Measurements from ENCODE around the gene TBPL1.
"Not testable (repeated sequence)": the region's sequence is repeated elsewhere in the genome, so short reads cannot be mapped to it uniquely, and the experiment has no call there.

Gene TBPL1

GRCh38 chr6:133952815-133953633, at the start of gene TBPL1:
TSS of gene TBPL1 (plus strand) at chr6:133953224. CDS start at chr6:133980126, 26,902 bp downstream.
- FAIRE-seq (peak; percentile 95), DNase-seq (ENCODE audit: extremely low spot score, insufficient read length, low read depth) (peak; percentile 87)

- no peak for DNase-seq (ENCODE audit: extremely low spot score, insufficient read length, low read depth)
- FAIRE-seq: no peak
These were observed 49.2 kb upstream of the TBPL1 start for GRCh38 chr6:133903855-133904254.

- FAIRE-seq (no peak), DNase-seq (ENCODE audit: extremely low spot score, insufficient read length, low read depth) (no peak)
These were observed 47.0 kb upstream of the TBPL1 start for GRCh38 chr6:133906050-133906449.

GRCh38 chr6:133916650-133917151, 36.3 kb upstream of the TBPL1 start:
- DNase-seq (ENCODE audit: extremely low spot score, insufficient read length, low read depth): no peak
- peak; percentile 83 for FAIRE-seq

GRCh38 chr6:133917781-133918180, 35.2 kb upstream of the TBPL1 start:
- FAIRE-seq: no peak
- no peak for DNase-seq (ENCODE audit: extremely low spot score, insufficient read length, low read depth)

GRCh38 chr6:133918208-133918930, 34.7 kb upstream of the TBPL1 start:
- FAIRE-seq: no peak

GRCh38 chr6:133919362-133919761, 33.7 kb upstream of the TBPL1 start:
- no peak for DNase-seq (ENCODE audit: extremely low spot score, insufficient read length, low read depth)
- no peak for FAIRE-seq

More at GRCh38 chr6:133918208-133918930, 34.7 kb upstream of the TBPL1 start:
- DNase-seq (ENCODE audit: extremely low spot score, insufficient read length, low read depth): no peak

- DNase-seq (ENCODE audit: extremely low spot score, insufficient read length, low read depth): peak; percentile 30
- FAIRE-seq: peak; percentile 70
These were observed 31.7 kb upstream of the TBPL1 start for GRCh38 chr6:133921249-133921859.

- DNase-seq (ENCODE audit: extremely low spot score, insufficient read length, low read depth) (peak; percentile 20), FAIRE-seq (peak; percentile 93)
These were observed 29.0 kb upstream of the TBPL1 start for GRCh38 chr6:133923938-133924593.

GRCh38 chr6:133931221-133931620, 21.8 kb upstream of the TBPL1 start:
- FAIRE-seq; DNase-seq (ENCODE audit: extremely low spot score, insufficient read length, low read depth): not testable (repeated sequence)

- FAIRE-seq; DNase-seq (ENCODE audit: extremely low spot score, insufficient read length, low read depth): not testable (repeated sequence)
These were observed 16.7 kb upstream of the TBPL1 start for GRCh38 chr6:133936352-133936751.

GRCh38 chr6:133937909-133938308, 15.1 kb upstream of the TBPL1 start:
- DNase-seq (ENCODE audit: extremely low spot score, insufficient read length, low read depth): no peak
- no peak for FAIRE-seq

- DNase-seq (ENCODE audit: extremely low spot score, insufficient read length, low read depth) (no peak), FAIRE-seq (no peak)
These were observed 14.5 kb upstream of the TBPL1 start for GRCh38 chr6:133938533-133938932.

GRCh38 chr6:133939778-133940667, 13.0 kb upstream of the TBPL1 start:
- FAIRE-seq (no peak), DNase-seq (ENCODE audit: extremely low spot score, insufficient read length, low read depth) (no peak)

- FAIRE-seq (no peak), DNase-seq (ENCODE audit: extremely low spot score, insufficient read length, low read depth) (no peak)
These were observed 7.9 kb upstream of the TBPL1 start for GRCh38 chr6:133945158-133945557.

- no peak for DNase-seq (ENCODE audit: extremely low spot score, insufficient read length, low read depth)
- FAIRE-seq: no peak
These were observed 5.6 kb upstream of the TBPL1 start for GRCh38 chr6:133947302-133947900.

- FAIRE-seq (no peak), DNase-seq (ENCODE audit: extremely low spot score, insufficient read length, low read depth) (no peak)
These were observed 4.6 kb upstream of the TBPL1 start for GRCh38 chr6:133948472-133948871.

- FAIRE-seq (no peak), DNase-seq (ENCODE audit: extremely low spot score, insufficient read length, low read depth) (no peak)
These were observed 1.8 kb upstream of the TBPL1 start for GRCh38 chr6:133951227-133951626.
